Testis (tissue), 2 donors: ENCODE measurements around the gene TTC32.

Experiments
- CTCF ChIP-seq, 3 experiments: fragments of 450-650 bp in 2 of 3; fragments of 200-600 bp in 1 of 3; sonication (generic) in 1 of 3; IDR thresholded peaks; one replicate each; pipeline ENCODE4 v1.5.1; 2016 to 2019; ENCODE audit warnings: antibody characterized with exemption in 3 of 3, mild to moderate bottlenecking in 2 of 3, moderate library complexity in 1 of 3
- POLR2A ChIP-seq: fragments of 450-650 bp; IDR thresholded peaks from one replicate; pipeline ENCODE4 v1.6.1; 2017; ENCODE audit warnings: antibody characterized with exemption, mild to moderate bottlenecking, moderate library complexity

- no peak for TF ChIP-seq POLR2A
- TF ChIP-seq CTCF (IDR thresholded peaks at IDR 0.05) = no peak
Measured at GRCh38 chr2:19933351-19933981, 31.7 kb upstream of the TTC32 start.
